NCI-H1694 (cell line): ENCODE results near the gene ZNF212.

Experiments
- DNase-seq: peaks from one replicate; lab custom pipeline; 2025; lab: John Stamatoyannopoulos, UW

The ZNF212 gene

GRCh38 chr7:149284850-149285585 is 45.6 kb downstream of the ZNF212 start:
- peak; percentile 85 for DNase-seq

- no peak for DNase-seq
Measured at GRCh38 chr7:149285603-149286002, 46.2 kb downstream of the ZNF212 start.

GRCh38 chr7:149286811-149287400 is 47.5 kb downstream of the ZNF212 start:
- no peak for DNase-seq

- no peak for DNase-seq
Measured at GRCh38 chr7:149287622-149288021, 48.2 kb downstream of the ZNF212 start.

- DNase-seq, result no peak
Measured at GRCh38 chr7:149289262-149289661, 49.8 kb downstream of the ZNF212 start.

GRCh38 chr7:149289856-149290255 is 50.4 kb downstream of the ZNF212 start:
- no peak for DNase-seq

GRCh38 chr7:149291036-149291780 is 51.8 kb downstream of the ZNF212 start:
- no peak for DNase-seq

GRCh38 chr7:149291781-149292461 is 52.5 kb downstream of the ZNF212 start:
- no peak for DNase-seq

GRCh38 chr7:149292462-149292823 is 53.0 kb downstream of the ZNF212 start:
- DNase-seq, result no peak

- DNase-seq, result no peak
Measured at GRCh38 chr7:149293338-149293737, 53.9 kb downstream of the ZNF212 start.

GRCh38 chr7:149293946-149294633 is 54.6 kb downstream of the ZNF212 start:
- DNase-seq, result no peak

GRCh38 chr7:149294634-149295480 is 55.4 kb downstream of the ZNF212 start:
- DNase-seq, result no peak

- DNase-seq, result no peak
Measured at GRCh38 chr7:149295481-149295850, 56.0 kb downstream of the ZNF212 start.

- no peak for DNase-seq
Measured at GRCh38 chr7:149296368-149296767, 56.9 kb downstream of the ZNF212 start.

GRCh38 chr7:149297034-149297755 is 57.7 kb downstream of the ZNF212 start:
- no peak for DNase-seq

- DNase-seq, result no peak
Measured at GRCh38 chr7:149300620-149301285, 61.3 kb downstream of the ZNF212 start.

- no peak for DNase-seq
Measured at GRCh38 chr7:149302222-149302621, 62.8 kb downstream of the ZNF212 start.

- DNase-seq, result no peak
Measured at GRCh38 chr7:149302865-149303264, 63.4 kb downstream of the ZNF212 start.

GRCh38 chr7:149304006-149304405 is 64.6 kb downstream of the ZNF212 start:
- DNase-seq, result no peak
